ENCODE results near the gene CYP2D6. TPM values are rescaled to one million over a fixed set of nuclear protein-coding genes. Genes with fewer than 3 reads are reported as not detected.
"Not testable (repeated sequence)": the region's sequence is repeated elsewhere in the genome, so short reads cannot be mapped to it uniquely, and the experiment has no call there.

Gene CYP2D6
- total RNA-seq, 1 donor from 2014 or later, result not detected

GRCh38 chr22:42160830-42161696 lies 30.5 kb upstream of the CYP2D6 start:
- DNase-seq, result no peak
- intact Hi-C loops (cut with micrococcal nuclease), result no loop called here
- no peak for ATAC-seq

GRCh38 chr22:42160251-42160650 lies 29.6 kb upstream of the CYP2D6 start:
- ATAC-seq (no peak), DNase-seq (no peak)
- intact Hi-C loops (cut with micrococcal nuclease), result no loop called here

DNA sequence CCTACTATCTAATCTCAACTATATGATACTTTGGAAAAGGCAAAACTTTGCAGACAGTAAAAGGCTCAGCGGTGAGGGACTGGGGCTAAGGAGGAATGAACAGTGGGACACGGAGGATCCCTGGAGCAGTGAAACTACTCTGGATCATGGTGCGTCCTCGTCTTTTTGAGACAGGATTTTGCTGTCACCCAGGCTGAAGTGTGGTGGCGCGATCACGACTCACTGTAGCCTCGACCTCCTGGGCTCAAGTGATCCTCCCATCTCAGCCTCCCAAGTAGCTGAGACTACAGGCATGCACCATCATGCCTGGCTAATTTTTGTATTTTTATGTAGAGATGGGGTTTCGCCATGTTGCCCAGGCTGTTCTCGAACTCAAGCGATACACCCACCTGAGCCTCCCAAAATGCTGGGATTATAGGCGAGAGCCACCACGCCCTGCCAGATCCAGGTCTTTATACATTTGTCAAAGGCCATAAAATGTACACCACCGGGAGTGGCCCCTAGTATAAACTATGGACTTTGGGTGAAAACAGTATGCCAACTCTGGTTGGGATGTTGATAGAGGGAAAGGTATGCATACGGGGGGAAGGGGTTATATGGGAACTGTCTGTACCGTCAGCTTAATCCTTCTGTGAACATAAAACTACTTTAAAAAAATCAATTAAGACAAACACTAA lies 28.0 kb upstream of the CYP2D6 start:
- no peak for ATAC-seq
- intact Hi-C loops (cut with micrococcal nuclease), result no loop called here
- DNase-seq, result no peak

GRCh38 chr22:42156598-42156997 lies 26.0 kb upstream of the CYP2D6 start:
- DNase-seq, result no peak
- ATAC-seq, result peak; percentile 81
- intact Hi-C loops (cut with micrococcal nuclease), result no loop called here

DNA sequence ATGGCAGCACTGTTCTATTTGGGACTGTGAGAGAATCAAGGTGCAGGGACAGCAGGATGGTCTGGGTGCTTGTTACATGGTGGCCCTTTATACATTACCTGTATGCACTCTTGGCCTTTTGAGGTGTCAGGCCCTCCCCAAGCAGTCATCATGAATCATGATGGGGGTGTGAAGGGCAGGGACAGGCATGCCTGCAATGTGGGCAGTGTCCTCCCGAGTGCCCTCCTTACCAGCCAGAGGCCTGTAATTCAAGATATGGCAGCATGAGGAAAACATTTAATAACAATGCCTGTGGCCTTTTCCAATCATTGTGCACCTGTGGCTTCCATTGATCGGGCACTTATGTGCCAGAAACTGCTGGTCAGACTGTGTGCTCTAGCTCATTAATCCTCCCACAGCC lies 25.5 kb upstream of the CYP2D6 start:
- ATAC-seq, result peak; percentile 14

DNA sequence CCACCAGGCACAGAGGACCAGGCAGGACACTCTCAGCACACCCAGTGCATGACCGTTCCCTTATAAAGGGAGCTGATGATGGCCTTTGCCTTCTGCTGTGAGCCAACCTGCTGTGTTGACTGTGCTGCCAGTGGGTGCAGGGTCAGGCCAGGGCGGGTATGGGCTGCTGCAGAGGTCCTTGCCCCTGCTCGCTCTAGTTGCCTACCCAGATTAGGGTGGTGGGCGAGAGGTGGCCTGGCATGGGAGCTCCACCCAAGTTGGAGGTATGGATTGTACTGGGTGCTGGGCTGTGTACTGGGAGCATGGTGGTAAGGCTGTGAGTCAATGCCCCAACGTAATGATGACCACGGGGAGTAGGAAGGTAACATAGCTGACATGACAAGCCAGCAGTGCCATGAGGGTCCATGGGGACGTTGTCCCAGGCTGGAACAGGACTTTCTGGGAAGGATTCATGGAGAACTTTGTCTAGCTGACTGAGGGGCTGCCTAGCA lies 24.5 kb upstream of the CYP2D6 start:
- no peak for DNase-seq
- intact Hi-C loops (cut with micrococcal nuclease), result no loop called here
- no peak for ATAC-seq

More for the DNA sequence above, 25.5 kb upstream of the CYP2D6 start:
- no peak for DNase-seq
- intact Hi-C loops (cut with micrococcal nuclease), result no loop called here

DNA sequence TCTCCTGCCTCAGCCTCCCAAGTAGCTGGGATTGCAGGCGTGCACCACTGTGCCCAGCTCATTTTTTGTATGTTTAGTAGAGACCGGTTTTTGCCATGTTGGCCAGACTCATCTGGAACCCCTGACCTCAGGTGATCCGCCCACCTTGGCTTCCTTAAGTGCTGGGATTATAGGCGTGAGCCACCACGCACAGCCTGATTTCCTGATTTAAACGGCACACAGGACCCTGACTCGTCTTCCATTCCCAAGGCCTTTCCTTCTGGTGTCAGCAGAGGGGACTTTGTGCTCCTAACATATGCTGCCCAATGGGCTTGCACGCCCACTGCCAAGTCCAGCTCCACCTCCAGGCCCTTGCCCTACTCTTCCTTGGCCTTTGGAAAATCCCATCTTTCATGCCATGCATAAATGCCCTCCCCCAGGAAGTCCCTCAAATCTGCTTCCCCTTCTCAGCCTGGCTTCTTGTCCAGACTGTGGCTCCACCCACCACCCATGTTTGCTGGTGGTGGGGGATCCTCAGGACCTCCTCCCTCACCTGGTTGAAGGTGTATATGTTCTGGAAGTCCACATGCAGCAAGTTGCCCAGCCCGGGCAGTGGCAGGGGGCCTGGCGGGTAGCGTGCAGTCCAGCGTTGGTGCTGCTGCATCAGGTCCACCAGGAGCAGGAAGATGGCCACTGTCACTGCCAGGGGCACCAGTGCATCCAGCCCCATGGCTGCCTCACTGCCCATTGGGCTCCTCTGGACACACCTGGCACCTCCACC lies 23.9 kb upstream of the CYP2D6 start:
- DNase-seq (no peak), ATAC-seq (no peak)
- intact Hi-C loops (cut with micrococcal nuclease), result no loop called here

GRCh38 chr22:42152661-42153270 lies 22.2 kb upstream of the CYP2D6 start:
- no peak for ATAC-seq
- DNase-seq, result no peak
- intact Hi-C loops (cut with micrococcal nuclease), result no loop called here

- ATAC-seq (peak; percentile 17), DNase-seq (no peak)
- intact Hi-C loops (cut with micrococcal nuclease), result no loop called here
These were observed 21.5 kb upstream of the CYP2D6 start for GRCh38 chr22:42151924-42152635.

GRCh38 chr22:42150727-42151590 lies 20.3 kb upstream of the CYP2D6 start:
- DNase-seq, result peak; percentile 17
- ATAC-seq, result no peak
- intact Hi-C loops (cut with micrococcal nuclease), result no loop called here

DNA sequence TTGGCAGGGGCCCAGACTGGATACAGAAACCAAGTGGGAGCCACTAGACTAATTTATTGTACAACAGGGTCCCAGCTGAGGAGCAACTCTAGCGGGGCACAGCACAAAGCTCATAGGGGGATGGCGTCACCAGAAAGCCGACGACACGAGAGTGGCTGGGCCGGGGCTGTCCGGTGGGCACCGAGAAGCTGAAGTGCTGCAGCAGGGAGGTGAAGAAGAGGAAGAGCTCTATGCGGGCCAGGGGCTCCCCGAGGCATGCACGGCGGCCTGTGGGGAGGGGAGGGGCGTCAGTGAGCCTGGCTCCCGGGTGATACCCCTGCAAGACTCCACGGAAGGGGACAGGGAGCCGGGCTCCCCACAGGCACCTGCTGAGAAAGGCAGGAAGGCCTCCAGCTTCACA lies 19.2 kb upstream of the CYP2D6 start:
- peak; percentile 16 for DNase-seq
- intact Hi-C loops (cut with micrococcal nuclease); ATAC-seq: not testable (repeated sequence)

DNA sequence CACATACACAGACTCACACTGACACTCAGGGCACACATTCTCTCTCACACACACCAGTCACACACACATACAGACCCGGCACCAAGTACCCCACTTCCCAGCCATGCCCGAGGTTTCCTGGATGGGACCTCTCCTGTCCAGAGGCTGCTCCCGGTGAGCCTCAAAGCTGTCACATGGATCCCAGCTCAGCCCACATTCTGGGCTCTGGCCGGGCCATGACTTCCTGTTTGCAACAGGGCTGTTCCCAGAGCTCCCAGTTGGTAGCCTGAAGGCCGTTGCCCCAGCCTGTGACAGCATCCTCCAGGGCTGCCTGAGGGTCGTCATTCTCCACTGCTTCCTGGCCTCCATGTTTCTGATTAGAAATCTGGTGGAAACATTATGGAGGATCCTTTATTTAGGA lies 14.6 kb upstream of the CYP2D6 start:
- ATAC-seq (no peak), DNase-seq (peak; percentile 4)
- intact Hi-C loops (cut with micrococcal nuclease), result no loop called here

GRCh38 chr22:42143859-42144822 lies 13.5 kb upstream of the CYP2D6 start:
- intact Hi-C loops (cut with micrococcal nuclease); ATAC-seq: not testable (repeated sequence)

GRCh38 chr22:42142771-42143461 lies 12.3 kb upstream of the CYP2D6 start:
- intact Hi-C loops (cut with micrococcal nuclease), result no loop called here
- no peak for DNase-seq
- no peak for ATAC-seq

More at GRCh38 chr22:42143859-42144822, 13.5 kb upstream of the CYP2D6 start:
- not testable (repeated sequence) for DNase-seq

GRCh38 chr22:42141307-42142057 lies 10.9 kb upstream of the CYP2D6 start:
- DNase-seq; intact Hi-C loops (cut with micrococcal nuclease); ATAC-seq: not testable (repeated sequence)

All from left ventricle myocardium superior (tissue), 1 donor.